Epithelial cell of proximal tubule (primary cell): Measurements from ENCODE around the gene TSHZ3. TPM values are rescaled to one million over a fixed set of nuclear protein-coding genes. Genes with fewer than 3 reads are reported as not detected.

Source experiments
- DNase-seq: peaks from one replicate; pipeline ENCODE4 v3.0.0-alpha.2; 2011; ENCODE audit warnings: low read depth
- H3K4me3 ChIP-seq: 2 replicates; pipeline ENCODE4 v1.5.1; 2011; ENCODE audit warnings: low read depth, mild to moderate bottlenecking, low read length
- total RNA-seq: library from RNA; depleted of rRNA; stranded (reverse); fragments of >200 nt; gene quantifications from 2 replicates; pipeline ENCODE4 v1.2.3, GENCODE V29; 2015
- TF ChIP-seq, protein P1 (sequence below): conservative IDR thresholded peaks from 2 replicates; pipeline ENCODE4 v1.5.1; 2012; ENCODE audit warnings: low read depth, mild to moderate bottlenecking, low read length

The TSHZ3 gene
- total RNA-seq, 1 donor from 2014 or later, result 0.12 TPM

DNA sequence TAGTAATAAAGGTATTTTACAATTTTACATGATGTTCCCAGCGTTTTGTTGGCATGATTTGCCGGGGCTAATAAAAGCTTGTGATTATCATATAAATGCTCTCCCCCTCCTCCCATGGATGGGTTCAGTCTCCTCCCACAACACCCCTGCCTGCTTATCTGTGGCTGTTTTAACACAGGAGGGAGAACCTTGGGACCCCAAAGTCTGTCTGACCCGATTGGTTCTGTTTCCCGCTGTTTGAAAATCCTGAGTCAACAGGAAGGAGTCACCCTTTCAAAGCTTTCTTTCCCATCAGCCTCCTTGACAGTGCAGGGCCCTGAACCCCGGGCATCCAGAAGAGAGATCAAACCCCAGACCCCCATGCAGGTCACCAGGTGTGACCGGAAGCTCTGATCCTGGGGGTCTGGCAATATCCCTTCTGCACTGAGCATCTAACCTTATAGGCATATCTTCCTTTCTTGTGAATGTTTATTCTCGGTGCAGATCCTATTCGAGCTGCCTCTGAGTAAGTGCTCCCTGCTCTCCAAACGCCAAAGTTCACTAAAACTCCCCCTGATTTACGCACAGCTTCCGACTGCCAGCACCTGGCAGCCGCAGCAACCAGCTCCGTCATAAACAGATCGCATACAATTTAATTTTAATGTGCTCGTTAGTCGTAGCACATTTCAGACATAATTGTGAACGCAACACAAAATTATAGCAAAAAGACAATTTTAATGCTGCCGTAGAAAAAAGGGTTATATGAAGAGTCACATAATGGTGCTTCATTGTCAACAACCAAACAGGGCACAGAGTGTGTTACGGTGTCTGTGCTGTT, 74.8 kb downstream of the TSHZ3 start:
- DNase-seq, result no peak
- TF ChIP-seq, protein P1, sequence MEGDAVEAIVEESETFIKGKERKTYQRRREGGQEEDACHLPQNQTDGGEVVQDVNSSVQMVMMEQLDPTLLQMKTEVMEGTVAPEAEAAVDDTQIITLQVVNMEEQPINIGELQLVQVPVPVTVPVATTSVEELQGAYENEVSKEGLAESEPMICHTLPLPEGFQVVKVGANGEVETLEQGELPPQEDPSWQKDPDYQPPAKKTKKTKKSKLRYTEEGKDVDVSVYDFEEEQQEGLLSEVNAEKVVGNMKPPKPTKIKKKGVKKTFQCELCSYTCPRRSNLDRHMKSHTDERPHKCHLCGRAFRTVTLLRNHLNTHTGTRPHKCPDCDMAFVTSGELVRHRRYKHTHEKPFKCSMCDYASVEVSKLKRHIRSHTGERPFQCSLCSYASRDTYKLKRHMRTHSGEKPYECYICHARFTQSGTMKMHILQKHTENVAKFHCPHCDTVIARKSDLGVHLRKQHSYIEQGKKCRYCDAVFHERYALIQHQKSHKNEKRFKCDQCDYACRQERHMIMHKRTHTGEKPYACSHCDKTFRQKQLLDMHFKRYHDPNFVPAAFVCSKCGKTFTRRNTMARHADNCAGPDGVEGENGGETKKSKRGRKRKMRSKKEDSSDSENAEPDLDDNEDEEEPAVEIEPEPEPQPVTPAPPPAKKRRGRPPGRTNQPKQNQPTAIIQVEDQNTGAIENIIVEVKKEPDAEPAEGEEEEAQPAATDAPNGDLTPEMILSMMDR, result no peak

DNA sequence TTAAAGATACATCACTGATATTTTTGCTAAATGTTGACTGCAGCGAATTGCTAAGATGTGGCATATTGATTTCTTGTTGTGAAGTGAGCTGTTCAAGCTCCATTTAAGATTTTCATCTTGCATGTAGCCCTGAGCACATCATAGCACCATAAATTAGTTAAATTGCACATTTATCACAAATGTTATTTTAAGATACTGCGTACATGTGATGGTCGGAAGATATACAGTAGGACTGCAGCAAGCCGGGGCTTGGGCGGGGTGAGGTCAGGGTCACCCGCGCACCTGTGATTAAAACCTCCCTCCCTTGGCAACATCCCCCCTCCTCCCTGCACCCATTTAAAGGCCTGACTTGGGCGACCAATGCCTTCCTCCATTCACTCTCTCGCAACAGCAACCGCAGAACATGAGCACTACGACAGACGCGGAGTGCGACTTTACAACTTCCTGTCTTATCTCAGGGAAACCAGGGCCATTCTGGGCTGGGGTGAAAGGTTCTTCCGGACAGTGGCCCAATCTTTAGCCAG, 76.6 kb downstream of the TSHZ3 start:
- H3K4me3 ChIP-seq, result no peak overlapping the region
- TF ChIP-seq, protein P1, result no peak
- DNase-seq, result no peak

More for the DNA sequence above, 74.8 kb downstream of the TSHZ3 start:
- no peak overlapping the region for H3K4me3 ChIP-seq

DNA sequence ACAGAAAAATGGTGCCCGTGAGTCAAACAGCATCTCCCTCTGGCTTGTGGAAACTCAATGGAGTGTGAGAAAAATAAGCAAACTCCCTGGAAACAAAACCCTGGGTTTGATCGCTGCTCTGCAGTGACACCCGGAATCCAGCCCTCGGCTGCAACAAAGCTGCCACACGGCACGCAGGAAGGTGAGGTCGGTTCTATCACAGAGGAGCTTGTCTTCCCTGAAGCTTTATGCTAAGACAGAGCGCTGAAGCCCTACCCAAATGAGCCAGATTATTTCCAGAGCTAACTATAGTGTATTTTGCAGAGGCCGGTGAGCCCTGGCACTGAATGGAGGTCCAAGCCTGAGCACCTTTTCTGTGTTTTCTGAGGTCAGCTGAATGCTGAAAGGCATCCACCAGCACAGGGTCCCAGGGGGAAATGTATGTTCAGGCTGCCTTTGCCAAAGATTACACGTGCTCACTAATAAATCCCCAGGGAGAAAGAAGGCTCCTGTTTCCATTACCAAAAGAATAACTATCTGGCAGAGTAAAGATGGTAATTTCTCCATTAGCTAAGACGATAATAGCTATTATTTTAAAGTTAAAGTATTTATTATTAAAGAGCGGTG, 77.8 kb downstream of the TSHZ3 start:
- no peak for DNase-seq
- no peak overlapping the region for H3K4me3 ChIP-seq
- TF ChIP-seq, protein P1, result no peak

DNA sequence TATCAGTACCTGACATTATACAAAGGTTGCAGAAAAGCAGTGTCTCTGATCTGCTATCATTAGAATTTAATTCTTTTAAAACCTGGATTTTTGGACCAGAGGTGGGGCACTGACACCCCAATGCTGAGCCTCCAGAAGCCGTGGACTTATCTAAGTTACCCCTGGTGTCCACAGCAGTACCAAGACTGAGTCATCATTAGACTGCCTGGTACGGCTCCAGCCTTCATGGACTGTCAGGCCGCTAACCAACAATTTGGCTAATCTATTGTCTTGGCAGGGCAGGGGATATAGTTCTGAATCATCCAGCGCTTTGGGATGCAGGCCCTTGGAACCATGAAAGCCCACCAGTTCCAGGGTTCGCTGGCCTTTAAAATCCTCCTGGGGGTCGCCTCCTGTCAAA, 78.3 kb downstream of the TSHZ3 start:
- H3K4me3 ChIP-seq, result no peak overlapping the region
- no peak for DNase-seq
- TF ChIP-seq, protein P1, result no peak

DNA sequence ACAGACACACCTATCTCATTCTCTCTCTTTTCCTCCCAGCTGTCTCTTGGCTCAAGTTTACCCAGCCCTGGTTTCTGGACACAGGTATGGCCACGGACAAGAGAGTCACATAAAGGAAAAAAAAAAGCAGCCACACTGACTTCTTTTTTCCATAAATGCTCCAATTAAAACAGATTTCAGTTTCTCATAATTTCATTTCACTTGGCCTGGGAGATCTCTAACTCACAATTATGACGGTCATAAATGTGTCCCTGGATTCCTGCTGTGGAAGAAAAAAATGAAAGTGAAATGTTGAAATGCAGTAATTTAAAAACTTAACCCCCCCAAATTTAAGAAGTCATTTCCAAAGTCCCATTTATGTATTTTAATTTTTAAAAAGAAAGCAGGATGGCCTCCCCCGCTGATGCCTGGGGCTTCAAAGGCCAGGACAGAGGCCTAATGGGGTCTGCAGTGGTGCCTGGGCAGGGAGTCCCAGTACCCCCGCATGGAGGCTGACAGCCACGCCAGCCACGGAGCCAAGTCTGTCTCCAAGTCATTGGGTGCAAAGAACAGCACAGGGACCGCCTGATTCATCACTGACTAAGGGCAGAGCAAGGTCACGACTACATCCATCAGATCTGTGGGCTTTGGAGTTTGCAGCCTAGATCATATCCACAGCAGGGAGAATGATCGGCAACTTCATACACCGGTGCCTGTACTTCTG, 79.7 kb downstream of the TSHZ3 start:
- no peak for DNase-seq
- TF ChIP-seq, protein P1, result no peak
- no peak overlapping the region for H3K4me3 ChIP-seq

DNA sequence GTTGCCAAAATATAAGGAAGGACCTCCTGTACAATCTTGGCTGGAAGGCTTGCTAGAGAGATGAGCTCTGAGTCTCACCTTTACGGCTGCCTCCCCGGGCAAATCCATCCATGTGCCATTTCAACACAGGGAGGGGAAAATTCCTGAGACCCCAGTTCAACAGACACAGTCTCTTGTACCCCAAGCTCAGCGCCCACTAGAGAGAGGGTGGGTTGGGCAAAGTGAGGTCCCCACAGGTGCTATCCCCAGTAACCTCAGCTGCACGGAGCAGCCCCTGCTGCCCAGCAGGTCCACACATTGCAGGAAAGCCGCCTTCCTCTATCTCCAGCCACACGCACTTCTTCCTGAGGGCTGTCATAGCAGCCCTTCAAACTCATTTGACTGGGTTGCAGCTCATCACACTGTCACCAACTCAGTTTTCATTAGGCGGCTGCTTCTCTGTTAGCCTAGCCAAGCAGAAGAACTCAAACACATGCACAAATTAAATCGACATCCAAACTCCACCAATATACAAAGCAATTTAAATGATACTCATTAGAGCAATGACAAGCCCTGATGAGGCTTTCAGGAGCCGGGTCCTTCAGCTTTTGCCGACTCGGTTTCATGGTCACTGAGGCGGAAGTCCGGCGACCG, 80.4 kb downstream of the TSHZ3 start:
- TF ChIP-seq, protein P1, result no peak
- no peak for DNase-seq
- no peak overlapping the region for H3K4me3 ChIP-seq
